ENCODE data around the gene PLD3. TPM values are rescaled to one million over a fixed set of nuclear protein-coding genes. Genes with fewer than 3 reads are reported as not detected.
A peak's percentile ranks its signal among the peaks of the same experiment; 100 is the strongest.

PLD3 gene
- total and polyA plus RNA-seq, 9 donors = 120 to 301 (median 209) TPM

GRCh38 chr19:40396886-40397567 is 48.5 kb downstream of the PLD3 start:
- H3K4me1 ChIP-seq (ENCODE audit: insufficient read depth) = peaks cover 7% of the 10 kb centered on the region
- no peaks in the 10 kb centered on the region for H3K9me3 ChIP-seq
- 88 to 95% (median 90%) methylated on average over 15 to 20 of the region's 20 CpGs for WGBS, 3 donors
- no peak overlapping the region for H3K27ac ChIP-seq
- H3K27me3 ChIP-seq = no peaks in the 10 kb centered on the region
- H3K36me3 ChIP-seq = no peaks in the 10 kb centered on the region
- TF ChIP-seq CTCF (IDR thresholded peaks at IDR 0.05) (no peak), EP300 (IDR thresholded peaks at IDR 0.05) (no peak), POLR2A (IDR thresholded peaks at IDR 0.05) (no peak)
- intact Hi-C loops (cut with DNase I) = no loop called here
- no peak overlapping the region for H3K4me3 ChIP-seq
- DNase-seq = no peak

GRCh38 chr19:40397568-40397906 is 49.0 kb downstream of the PLD3 start:
- 91 to 93% (median 91%) methylated on average over 20 to 22 of the region's 22 CpGs for WGBS, 3 donors
- DNase-seq = peak in 1 of 5 donors; percentile 31
- Histone ChIP-seq H3K4me3 (no peak overlapping the region), H3K27ac (no peak overlapping the region), H3K9me3 (no peaks in the 10 kb centered on the region), H3K36me3 (no peaks in the 10 kb centered on the region), H3K4me1 (ENCODE audit: insufficient read depth) (peaks cover 7% of the 10 kb centered on the region), H3K27me3 (no peaks in the 10 kb centered on the region)
- TF ChIP-seq POLR2A (IDR thresholded peaks at IDR 0.05) (no peak), EP300 (IDR thresholded peaks at IDR 0.05) (no peak), CTCF (IDR thresholded peaks at IDR 0.05) (no peak)
- intact Hi-C loops (cut with DNase I) = no loop called here

GRCh38 chr19:40398417-40399131 is 50.1 kb downstream of the PLD3 start:
- Histone ChIP-seq H3K27ac (peak overlapping the region in 1 of 2 donors; percentile 21), H3K9me3 (no peaks in the 10 kb centered on the region), H3K27me3 (no peaks in the 10 kb centered on the region), H3K4me1 (ENCODE audit: insufficient read depth) (peaks cover 5% of the 10 kb centered on the region), H3K36me3 (no peaks in the 10 kb centered on the region), H3K4me3 (no peak overlapping the region)
- intact Hi-C loops (cut with DNase I) = no loop called here
- DNase-seq = peak; percentile 61 to 83 (median 70)
- WGBS, 3 donors = 34 to 42% (median 40%) methylated on average over 49 of the region's 49 CpGs
- TF ChIP-seq CTCF (IDR thresholded peaks at IDR 0.05) (no peak), EP300 (IDR thresholded peaks at IDR 0.05) (no peak), POLR2A (IDR thresholded peaks at IDR 0.05) (no peak)

- 6 to 40% (median 37%) methylated on average over 2 to 3 of the region's 3 CpGs for WGBS, 3 donors
- Histone ChIP-seq H3K27me3 (no peaks in the 10 kb centered on the region), H3K9me3 (no peaks in the 10 kb centered on the region), H3K27ac (no peak overlapping the region), H3K36me3 (no peaks in the 10 kb centered on the region), H3K4me1 (ENCODE audit: insufficient read depth) (peaks cover 5% of the 10 kb centered on the region), H3K4me3 (no peak overlapping the region)
- DNase-seq = no peak
- intact Hi-C loops (cut with DNase I) = no loop called here
- TF ChIP-seq EP300 (IDR thresholded peaks at IDR 0.05) (no peak), POLR2A (IDR thresholded peaks at IDR 0.05) (no peak), CTCF (IDR thresholded peaks at IDR 0.05) (no peak)
Measured at GRCh38 chr19:40400559-40400958, 52.1 kb downstream of the PLD3 start.
